Mesenteric fat pad (tissue), 1 donor: ENCODE measurements around the gene NRG3. TPM values are rescaled to one million over a fixed set of nuclear protein-coding genes. Genes with fewer than 3 reads are reported as not detected.
"Not testable (repeated sequence)": the region's sequence is repeated elsewhere in the genome, so short reads cannot be mapped to it uniquely, and the experiment has no call there.

Experiments
- DNase-seq: peaks from one replicate; pipeline ENCODE4 v3.0.0-alpha.2; 2020; ENCODE audit warnings: low spot score
- total RNA-seq: library from RNA; stranded (reverse); fragmentation: NEBNext Ultra II Directional; extraction: Animal tissue kit (Norgen Biotek cat#: 25700); gene quantifications from one replicate; pipeline ENCODE4 v1.2.1, GENCODE V29; 2021
- donor health status: DM: yes; HTN: yes; CAD: no.

NRG3 gene
- total RNA-seq, 1 donor from 2014 or later = 0.19 TPM

DNA sequence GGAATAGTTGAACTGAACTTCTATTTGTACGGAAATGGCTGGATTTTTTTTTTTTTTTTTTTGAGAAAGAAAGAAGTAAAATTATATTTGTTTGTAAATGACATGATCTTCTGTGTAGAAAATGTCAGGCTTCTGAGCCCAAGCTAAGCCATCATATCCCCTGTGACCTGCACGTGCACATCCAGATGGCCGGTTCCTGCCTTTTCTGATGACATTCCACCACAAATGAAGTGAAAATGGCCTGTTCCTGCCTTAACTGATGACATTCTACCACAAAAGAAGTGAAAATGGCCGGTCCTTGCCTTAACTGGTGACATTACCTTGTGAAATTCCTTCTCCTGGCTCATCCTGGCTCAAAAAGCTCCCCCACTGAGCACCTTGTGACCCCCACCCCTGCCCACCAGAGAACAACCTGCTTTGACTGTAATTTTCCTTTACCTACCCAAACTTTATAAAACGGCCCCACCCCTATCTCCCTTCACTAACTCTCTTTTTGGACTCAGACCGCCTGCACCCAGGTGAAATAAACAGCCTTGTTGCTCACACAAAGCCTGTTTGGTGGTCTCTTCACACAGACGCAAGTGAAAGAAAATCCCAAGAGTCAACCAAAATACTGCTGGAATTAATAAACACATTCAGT lies 1085.5 kb downstream of the NRG3 start:
- DNase-seq = not testable (repeated sequence)

DNA sequence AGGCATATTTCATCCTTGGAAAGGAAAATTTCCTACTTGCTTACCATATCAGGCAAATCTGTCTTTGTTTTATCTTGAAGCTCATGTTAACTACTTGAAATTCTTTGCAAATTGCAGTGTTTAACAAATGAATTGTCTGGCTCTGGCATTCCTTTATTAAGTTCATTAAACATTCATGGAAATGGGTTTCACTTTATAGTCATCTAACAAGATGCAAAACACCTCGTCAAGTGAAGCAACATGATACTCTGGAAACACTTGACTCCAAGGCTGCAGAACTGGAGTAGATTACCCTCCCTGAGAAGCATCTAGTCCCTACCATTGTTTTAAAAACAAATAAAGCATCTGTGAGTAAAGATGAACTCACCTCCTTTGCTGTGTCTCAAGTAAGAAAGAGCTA lies 1086.9 kb downstream of the NRG3 start:
- no peak for DNase-seq

DNA sequence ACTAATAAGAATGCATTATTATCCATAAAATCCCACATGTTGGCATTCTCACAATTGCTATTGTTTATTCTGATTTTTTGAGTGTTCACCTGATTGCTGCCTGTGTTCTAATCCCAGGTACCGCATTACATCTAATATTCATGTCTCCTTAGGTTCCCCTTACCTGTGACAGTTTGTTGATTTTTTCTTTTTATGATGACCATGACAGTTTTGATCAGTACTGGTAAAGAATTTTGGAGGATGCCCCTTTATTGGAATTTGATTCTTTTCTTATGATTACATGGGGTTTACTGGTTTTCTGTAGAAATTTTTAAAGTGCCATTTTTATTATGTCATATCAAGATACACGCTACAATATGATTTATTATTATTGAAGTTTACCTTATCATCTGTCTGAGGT lies 1091.1 kb downstream of the NRG3 start:
- no peak for DNase-seq

DNA sequence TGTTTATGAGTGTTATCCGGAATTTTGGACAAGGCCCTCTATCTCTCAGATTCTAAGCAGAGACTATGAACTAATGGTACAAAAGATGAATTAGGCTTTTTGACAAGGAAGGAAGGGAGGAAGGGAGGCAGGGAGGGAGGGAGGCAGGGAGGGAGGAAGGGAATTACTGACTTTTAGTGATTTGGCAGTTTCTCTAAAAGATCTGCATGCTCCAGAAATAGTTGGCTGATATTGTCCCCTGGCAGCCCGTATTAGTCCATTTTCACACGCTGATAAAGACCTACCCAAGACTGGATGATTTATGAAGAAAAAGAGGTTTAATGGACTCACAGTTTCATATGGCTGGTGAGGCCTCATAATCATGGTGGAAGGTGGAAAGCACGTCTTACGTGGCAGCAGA lies 1093.5 kb downstream of the NRG3 start:
- no peak for DNase-seq

DNA sequence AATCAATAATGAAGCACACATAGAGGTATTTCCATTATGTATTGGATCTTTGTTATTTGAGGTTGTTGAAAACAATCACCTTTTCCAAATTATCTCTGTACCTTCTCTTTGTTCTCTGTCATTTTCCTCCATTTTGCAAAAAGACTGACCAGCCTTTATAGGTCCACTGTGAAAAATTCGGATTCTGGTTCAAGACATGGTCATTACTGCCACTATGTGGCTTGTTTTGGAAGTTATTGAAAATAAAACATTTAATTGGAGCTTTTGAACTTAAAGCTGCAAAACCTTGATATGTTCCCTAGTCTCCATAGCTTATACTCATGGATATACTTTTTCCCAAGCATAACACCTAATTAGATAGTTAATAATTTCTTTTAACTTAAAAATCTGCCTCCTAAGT lies 1094.4 kb downstream of the NRG3 start:
- DNase-seq = no peak

DNA sequence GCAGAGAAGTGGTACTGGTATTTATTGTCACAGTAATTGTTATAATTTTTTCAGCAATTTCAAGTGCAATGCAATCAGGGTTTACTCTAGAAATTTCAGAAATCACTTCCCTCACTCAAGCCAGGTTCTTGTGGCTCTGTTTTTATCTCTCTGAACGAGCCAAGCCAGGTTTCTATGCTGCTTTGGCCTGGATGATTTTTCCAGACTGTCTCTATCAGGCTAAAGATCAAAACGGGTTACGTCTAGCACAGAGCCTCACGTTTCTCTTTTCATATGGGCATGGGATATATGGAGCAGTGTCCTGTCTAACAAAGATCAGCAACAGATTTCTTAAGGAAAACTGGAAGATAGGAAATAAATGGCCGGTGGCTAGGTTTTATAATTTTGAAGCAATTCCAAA lies 1105.3 kb downstream of the NRG3 start:
- no peak for DNase-seq

- no peak for DNase-seq
Measured at GRCh38 chr10:82981137-82981723, 1106.2 kb downstream of the NRG3 start.

GRCh38 chr10:82982110-82982608 lies 1107.2 kb downstream of the NRG3 start:
- DNase-seq = no peak

- no peak for DNase-seq
Measured at GRCh38 chr10:82986216-82986615, 1111.2 kb downstream of the NRG3 start.

DNA sequence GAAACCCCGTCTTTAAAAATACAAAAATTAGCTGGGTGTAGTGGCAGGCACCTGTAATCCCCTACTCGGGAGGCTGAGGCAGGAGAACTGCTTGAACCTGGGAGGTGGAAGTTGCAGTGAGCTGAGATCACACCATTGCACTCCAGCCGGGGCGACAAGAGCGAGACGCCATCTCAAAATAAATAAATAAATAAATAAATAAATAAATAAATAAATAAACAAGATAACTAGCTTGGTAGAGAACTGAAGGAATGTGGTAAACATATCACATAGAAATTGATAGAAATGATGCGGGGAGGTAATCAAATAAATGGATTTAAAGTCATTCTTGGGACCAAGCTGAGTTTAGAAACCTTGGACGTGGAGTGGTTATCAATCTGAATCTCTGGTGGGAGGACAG lies 1131.5 kb downstream of the NRG3 start:
- DNase-seq = not testable (repeated sequence)

DNA sequence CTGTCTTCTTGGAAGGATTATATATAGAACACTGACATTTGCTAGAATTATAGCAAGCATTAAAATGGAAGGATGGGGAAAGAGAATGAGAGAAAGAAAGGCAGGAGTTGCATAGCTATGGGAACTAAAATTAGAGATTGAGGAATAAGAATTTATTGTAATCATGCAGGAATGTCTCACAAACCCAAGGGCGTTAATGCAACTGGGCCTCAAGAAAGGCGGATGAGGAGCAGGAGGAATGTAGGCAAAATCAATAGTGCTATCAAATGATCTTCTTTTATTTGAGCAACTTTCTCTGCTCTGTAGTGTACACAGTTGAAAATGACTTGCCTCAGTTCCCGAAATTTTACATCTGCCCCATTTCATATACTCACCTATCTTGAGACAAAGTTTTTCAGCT lies 1132.5 kb downstream of the NRG3 start:
- DNase-seq = no peak

DNA sequence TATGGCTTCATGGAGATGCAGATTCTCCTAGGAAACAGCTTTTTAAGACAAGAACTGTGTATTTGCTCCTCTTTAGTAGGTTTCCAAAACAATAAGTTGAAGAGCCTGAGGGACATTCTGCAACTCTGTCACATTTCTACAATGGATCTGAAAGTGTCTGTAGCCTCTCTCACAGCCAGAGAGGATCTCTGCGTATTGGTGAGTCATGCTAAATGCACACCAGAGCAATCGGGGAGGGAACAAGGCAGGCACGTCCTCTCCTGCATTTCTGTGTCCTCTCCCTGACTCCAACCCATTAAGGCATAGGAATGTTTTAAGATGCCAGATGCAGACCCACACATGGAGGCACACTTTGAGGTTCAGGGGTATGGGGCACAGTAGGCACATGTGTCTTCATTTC lies 1137.9 kb downstream of the NRG3 start:
- DNase-seq = no peak

GRCh38 chr10:83017076-83017867 lies 1142.3 kb downstream of the NRG3 start:
- no peak for DNase-seq

DNA sequence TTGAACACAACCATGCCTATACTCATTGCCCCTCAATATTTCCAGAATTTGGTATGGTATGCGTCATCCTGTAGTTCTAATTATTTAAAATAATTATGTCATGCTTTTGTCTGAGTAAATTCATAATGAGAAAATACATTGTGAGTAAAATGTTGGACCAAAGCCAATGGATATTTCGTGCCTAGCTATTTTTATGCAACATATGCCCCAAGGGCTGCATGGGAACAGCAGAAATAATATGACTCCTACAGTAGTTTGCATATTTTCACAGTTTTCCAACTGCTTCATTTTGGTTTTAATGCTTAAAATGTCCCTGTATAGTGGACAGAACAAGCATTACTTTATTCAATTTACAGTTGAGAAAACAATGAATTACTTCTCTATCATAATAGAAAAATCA lies 1148.7 kb downstream of the NRG3 start:
- DNase-seq = no peak
